Stimulated activated CD8-positive, alpha-beta memory T cell treated with anti-CD3 and anti-CD28 coated beads, Interleukin-12 subunit alpha, Interleukin-12 subunit beta, amount 100 ng/mL, for 24 hours (primary cell): ENCODE data around the gene SLC37A4.
"Not testable (repeated sequence)": the region's sequence is repeated elsewhere in the genome, so short reads cannot be mapped to it uniquely, and the experiment has no call there.

ENCODE experiments used
- DNase-seq: peaks from one replicate; pipeline ENCODE4 v3.0.0-alpha.2; 2020; ENCODE audit errors: extremely low read depth

SLC37A4 gene

DNA sequence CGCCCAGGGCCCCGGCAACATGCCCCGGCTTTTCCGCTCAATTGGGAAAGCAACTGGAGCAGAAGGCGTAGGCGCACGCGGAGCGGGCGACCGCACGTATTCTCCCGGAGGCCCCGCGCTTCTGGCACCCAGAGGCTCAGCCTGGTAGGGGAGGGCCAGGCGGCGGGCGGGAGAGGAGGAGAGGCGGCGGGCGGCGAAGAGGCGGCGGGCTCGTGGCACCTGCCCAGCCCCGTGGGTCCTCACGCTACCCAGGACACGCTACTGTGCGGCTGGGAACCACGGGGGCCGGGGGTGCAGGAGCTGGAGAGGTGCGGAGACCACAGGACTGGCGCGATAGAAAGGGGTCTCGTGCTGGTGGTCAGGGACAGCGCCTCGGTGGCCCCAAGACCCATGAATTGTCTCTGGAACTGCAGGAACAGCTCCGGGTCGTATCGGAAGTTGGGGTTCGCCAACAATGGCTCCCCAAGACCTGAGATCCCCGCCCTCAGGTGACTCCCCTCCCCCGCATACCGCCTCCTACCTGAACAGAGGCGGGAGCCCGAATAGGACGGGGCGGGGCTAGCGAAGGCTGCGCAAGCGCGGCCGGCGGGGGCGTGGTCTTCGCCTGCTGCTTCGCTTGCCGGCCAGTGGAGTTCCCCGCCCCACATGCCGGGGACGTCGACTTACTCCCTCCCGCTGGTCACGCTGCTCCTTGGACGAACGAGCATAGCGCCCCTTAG lies at the start of gene SLC37A4:
TSS of gene SLC37A4 (minus strand) at position 549 of the 719 bp plus-strand sequence.
- peak; percentile 98 for DNase-seq

DNA sequence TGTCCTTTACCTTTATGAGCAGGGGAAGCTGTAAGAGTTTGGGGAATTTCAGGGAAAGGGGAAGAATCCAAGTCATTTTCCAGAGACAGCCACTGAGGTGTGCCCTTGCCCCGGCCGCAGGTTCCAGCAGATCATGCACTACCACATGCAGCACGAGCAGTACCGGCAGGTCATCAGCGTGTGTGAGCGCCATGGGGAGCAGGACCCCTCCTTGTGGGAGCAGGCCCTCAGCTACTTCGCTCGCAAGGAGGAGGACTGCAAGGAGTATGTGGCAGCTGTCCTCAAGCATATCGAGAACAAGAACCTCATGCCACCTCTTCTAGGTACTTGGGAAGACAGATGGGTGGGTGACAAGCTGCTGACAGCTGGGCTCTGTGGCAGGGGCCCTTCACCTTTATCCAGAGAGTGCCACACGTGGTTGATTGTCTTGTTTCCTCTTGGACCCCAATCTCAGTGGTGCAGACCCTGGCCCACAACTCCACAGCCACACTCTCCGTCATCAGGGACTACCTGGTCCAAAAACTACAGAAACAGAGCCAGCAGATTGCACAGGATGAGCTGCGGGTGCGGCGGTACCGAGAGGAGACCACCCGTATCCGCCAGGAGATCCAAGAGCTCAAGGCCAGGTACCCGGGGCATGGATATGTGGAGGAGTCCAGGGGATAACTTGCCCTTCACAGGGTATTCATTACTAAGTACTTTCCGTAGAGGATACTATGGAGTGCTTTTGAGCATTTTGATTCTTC lies 48.2 kb upstream of the SLC37A4 start:
- no peak for DNase-seq

DNA sequence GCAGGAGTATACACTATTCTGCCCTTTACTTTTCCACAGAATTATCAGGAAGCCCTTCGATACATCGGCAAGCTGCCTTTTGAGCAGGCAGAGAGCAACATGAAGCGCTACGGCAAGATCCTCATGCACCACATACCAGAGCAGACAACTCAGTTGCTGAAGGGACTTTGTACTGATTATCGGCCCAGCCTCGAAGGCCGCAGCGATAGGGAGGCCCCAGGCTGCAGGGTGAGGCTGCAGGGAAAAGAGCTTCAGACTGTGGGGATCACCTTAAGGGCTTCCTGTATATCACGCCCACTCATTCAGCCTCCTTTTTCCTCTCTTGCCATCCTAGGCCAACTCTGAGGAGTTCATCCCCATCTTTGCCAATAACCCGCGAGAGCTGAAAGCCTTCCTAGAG lies 47.2 kb upstream of the SLC37A4 start:
- DNase-seq = no peak

DNA sequence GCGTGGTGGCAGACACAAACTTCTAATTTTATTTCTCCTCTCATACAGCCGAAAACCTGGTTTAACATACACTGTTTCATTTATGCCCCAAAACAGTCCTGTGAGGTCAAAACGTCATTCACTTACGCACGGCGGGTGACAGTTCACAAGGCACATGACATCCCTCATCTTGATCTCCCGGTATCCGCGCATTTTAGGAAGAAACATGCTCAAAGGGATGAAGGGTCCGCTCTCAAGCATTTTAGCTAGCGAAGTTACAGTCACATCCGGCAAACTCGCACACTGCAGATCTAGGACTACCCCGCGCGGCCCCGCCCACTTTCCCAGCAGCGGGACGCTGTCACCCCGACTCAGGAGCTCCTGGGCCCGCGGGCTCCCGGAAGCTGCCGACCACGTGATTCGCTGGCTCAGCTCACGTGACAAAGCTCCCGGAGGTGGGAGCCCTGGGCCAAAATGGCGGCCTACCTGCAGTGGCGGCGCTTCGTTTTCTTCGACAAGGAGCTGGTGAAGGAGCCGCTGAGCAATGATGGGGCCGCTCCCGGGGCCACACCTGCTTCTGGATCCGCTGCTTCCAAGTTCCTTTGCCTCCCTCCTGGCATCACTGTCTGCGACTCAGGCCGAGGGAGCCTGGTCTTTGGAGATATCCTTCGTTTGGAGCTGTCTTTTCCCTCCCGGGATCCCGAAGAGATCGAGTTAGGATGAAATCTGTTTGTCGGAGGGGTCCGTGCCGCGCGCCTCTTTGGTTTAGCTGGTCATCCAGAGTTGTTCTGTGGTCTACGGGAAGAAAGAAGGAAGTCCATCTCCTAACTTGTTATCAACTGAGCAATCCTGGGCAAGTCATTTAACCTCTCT lies 36.9 kb upstream of the SLC37A4 start, which contains the start of gene VPS11:
TSS of gene VPS11 (plus strand) at position 448 of the 852 bp plus-strand sequence. CDS start at position 454, 6 bp downstream.
- DNase-seq = peak; percentile 97

DNA sequence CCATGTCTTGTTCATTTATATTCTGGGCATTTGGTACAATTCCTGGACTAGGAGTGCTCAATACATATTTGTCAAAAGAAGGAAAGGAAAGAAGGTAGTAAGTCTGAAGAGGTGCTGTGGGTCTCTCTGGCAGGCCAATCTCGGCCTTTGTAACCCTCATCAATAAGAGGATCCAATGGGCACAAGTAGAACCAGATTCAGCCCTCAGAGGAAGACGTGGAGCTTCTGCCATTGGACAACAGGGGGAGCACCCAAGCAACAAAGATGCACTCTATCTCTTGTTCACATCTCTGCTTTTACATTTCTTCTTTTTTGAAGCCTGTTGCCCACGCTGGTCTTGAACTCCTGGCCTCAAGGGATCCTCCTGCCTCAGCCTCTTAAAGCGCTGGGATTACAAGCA lies 34.7 kb upstream of the SLC37A4 start:
- no peak for DNase-seq

DNA sequence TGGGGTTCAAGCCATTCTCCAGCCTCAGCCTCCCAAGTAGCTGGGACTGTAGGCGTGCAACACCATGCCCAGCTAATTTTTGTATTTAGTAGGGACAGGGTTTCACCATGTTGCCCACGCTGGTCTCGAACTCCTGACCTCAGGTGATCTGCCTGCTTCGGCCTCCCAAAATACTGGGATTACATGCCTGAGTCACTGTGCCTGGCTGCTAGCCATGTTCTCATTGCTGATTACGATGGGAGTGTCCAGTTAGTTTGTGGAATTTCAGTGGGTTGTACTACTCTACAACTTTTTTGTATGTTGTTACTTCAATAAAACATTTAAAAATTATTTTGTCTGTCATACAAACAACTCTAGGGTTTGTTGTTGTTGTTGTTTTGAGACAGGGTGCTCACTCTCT lies 32.1 kb upstream of the SLC37A4 start:
- no peak for DNase-seq

DNA sequence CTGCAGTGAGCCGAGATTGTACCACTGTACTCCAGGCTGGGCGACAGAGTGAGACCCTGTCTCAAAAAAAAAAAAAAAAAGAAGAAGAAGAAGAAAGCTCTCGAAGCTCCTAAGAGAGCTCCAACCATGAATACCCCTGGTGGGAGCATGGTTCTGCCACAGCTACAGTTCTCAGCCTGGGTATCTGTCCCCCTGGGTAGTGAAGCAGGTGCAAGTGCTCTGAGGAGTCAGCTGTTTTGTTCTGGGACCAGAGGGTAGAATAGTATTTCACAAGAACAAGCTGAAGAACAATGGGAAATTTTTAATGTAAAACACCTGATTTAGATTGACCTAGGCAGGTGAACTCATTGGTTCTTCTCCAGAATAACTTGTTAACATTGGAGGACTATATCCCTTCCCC lies 30.6 kb upstream of the SLC37A4 start:
- DNase-seq = no peak

DNA sequence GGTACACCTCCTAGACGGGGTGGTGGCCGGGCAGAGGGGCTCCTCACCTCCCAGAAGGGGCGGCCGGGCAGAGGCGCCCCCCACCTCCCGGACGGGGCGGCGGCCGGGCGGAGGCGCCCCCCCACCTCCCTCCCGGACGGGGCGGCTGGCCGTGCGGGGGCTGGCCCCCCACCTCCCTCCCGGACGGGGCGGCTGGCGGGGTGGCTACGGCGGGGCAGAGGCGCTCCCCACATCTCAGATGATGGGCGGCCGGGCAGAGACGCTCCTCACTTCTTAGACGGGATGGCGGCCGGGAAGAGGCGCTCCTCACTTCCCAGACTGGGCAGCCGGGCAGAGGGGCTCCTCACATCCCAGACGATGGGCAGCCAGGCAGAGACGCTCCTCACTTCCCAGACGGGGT lies 28.5 kb upstream of the SLC37A4 start:
- DNase-seq = not testable (repeated sequence)

DNA sequence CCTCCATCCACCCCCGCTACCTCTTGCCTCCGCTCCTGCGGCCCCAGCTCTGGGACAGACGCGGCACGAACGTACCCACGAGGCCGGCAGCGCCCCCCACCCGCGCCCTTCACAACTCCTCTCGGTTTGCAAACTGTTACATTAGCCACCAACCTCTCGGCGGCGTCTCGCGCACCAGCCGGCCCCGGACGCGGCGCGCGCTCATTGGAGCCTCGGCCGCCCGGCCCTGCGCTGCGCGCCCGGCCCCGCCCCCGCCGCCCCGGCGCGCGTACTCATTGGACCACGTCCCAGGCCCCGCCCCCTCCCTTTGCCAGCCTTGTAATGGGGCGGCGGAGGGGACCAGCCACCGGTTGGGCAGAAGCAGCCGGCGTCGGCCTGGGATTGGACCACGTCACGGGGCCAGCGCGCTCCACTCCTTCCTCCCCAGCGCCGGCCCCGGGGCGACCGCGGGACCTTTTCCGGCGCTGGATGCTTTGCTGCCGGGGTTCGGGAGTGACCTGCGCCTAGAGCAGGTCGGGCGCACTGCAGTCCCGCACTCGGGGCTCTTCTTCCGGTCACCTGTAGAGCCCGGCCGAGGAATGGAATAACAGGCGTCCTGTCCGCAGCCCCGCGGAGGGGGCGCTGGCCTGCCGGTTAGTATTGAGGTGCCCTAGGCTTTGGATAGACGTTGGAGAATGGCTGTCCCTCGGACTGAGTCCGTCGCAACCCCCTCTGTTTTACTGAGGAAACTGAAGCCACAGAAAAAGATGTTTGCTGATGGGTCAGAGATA lies 26.5 kb upstream of the SLC37A4 start, which contains the start of gene HYOU1:
TSS of gene HYOU1 (minus strand) at position 206 of the 770 bp plus-strand sequence. CDS start 1,045 bp downstream, outside the sequence.
- DNase-seq = peak; percentile 99

DNA sequence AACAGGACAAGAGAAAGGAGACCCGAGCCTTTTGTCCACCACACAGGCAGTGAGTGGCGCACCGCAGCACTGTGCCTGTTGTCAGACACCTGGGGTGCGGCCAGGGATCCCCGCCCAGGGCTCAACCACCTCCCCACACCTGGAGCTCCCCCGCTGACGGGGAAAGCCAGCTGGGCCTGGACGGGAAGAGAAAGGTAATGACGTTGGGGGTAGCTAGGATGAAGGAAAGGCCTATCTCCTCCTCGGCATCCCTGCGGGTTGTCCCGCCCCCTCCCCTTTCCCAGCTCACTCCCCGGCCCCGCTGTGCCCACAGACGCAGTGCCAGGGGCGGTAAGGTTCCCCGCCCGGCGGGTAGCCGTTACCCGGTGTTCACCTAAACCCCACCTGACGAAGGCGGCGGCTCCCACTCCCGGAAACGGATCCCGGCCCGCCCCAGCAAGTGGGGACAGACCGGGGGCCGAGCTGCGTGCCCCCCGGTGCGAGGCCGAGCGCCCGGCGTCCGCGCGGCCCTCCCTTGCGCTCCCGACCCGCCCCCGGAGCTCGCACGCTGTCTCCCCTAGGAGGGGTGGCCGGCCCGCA lies 25.8 kb upstream of the SLC37A4 start:
- DNase-seq = no peak

DNA sequence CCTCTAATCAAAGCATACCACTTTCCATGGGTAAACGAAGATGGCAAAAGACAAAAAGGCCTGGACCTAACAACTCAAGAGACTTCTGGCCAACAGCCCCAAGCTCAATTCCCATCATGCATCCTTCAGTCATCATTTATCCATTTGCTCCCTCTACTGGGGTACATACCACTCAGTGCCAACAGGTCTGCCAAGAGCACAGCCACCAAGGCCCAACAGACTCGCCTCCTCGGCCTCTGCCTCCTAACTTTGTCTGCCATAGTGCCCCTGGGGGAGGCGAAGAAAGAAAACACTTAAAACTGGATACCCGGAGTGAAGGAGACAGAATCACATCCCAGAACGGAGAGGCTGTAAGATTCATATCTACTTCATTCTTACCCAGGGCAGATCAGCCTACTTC lies 25.2 kb upstream of the SLC37A4 start:
- no peak for DNase-seq

DNA sequence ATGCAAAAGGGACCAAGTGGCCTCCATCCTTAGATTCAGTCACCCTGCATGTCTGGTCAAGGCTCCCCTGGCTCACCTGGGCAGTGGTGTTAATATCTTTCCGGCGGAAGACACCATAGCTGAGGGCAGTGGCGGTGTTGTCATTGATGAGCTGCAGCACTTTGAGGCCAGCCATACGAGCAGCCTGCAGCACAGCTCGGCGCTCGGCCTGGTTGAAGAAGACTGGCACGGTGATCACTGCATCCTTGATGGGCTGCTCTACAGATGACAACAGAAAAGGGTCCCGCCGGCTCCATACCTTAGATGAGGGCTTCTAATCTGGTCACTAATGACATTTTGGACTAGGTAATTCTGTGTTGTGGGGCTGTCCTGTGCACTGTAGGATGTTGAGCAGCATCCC lies 23.7 kb upstream of the SLC37A4 start:
- no peak for DNase-seq

DNA sequence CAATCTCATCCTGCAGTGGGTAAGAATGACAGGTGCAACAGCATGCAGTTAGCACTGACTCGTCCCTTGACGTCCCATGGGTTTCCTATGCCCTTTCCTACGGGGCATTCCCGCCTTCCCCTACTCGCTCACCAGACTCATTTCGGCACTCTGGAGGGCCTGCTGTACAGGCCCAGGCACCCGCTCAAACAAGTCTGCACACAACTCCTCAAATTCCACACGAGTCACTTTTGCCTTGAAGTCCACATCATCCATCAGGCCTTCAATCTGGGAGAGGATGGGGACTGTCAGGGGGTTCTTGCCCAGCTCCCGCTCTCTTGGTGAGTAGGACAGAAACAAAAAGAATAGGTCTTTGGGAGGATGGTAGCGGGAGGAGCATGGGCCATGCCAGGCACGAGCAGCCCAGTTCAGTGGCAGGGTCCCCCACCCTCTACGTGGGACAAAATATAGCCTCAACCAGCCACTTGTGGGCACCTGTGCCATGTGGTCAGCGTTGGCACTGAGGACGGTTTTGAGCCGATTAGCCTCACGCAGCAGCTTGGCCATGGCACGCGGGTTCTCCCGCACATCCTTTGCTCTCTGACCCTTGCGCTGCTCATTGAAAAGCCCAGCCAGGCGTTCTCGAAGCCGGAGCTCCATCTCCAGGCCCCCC lies 21.6 kb upstream of the SLC37A4 start:
- no peak for DNase-seq

DNA sequence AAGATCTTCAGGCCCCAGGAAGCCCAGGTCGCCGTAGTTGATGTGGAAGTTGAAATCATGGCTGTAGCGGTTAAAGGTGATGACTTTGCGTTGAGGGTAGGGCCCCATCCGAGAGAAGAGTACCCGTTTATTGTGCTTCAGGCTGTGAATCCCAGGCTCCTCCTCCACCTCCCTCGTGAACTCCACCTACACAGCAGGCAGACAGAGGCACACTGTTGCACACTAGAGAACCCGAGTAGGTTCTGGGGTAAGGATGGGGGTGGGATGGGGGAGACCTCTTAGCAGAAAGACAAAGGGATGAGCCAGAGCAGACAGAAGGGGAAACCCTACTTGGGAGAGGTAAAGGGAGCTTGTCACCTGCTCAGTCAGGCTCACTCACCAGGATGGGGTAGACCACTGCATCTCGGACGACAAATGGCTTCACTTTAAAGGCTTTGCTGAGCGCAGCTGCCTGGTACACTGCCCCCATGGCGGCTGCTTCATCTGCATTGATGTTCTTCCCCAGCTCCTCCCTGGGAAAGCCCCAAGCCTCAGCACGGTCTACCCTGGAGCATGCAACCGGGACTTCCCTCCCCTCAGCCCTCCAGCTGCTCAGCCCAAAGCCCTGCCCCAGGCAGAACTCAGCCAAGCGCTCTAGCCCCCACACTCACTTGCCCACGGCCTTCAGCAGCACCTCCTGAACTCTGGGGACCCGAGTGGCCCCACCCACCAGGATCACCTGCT lies 20.9 kb upstream of the SLC37A4 start:
- no peak for DNase-seq

DNA sequence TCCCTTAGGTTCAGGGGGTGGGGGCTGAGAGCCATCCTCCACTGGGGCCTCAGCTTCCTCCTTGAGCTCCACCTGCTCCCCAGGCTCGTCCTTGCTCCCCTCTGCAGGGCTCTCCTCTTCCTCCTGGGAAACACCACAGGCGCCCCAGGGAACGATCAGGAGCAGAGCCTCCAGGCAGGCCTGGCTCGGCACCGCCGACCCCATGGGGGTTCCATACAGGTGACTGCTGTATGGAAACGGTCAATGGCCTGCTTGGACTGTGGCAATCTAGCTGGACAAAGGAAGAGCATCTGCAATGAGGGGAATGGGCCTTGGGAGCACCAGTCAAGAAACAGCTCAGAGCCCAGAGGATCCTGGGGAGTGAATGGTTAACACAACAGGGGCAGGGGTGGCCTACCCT lies 18.4 kb upstream of the SLC37A4 start:
- no peak for DNase-seq

DNA sequence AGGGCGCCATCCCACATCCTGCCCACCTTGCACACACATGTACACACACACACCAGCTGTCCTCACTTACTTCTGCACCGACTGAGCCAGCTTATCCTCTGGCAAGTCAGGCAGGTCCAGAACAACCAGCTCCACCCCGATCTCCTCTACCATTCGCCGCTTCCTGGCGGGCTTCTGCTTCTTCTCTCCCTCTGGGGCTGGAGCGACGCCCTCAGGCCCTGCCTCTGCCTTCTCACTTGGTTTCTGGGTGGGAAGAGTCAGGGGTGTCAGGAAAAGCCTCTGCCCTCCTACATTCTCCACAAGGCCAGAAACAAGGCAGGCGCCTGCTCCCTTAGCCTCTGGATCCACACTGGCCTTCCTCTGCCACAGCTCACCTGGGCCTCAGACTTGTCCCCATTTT lies 18.0 kb upstream of the SLC37A4 start:
- no peak for DNase-seq

DNA sequence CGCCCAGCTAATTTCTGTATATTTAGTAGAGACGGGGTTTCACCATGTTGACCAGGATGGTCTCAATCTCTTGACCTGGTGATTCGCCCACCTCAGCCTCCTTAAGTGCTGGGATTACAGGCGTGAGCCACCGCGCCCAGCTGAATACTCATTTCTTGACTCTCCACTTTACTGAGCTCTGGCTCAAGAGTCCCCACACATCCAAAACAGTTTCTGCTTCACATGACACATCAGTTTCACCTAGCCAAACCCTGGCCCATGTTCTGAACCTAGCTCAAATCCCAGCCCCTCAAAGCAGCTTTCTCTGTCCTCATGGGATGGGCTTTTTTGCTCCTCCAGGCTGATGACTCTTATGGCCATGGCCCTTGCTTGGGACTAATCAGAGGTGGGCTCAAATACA lies 16.5 kb upstream of the SLC37A4 start:
- no peak for DNase-seq

DNA sequence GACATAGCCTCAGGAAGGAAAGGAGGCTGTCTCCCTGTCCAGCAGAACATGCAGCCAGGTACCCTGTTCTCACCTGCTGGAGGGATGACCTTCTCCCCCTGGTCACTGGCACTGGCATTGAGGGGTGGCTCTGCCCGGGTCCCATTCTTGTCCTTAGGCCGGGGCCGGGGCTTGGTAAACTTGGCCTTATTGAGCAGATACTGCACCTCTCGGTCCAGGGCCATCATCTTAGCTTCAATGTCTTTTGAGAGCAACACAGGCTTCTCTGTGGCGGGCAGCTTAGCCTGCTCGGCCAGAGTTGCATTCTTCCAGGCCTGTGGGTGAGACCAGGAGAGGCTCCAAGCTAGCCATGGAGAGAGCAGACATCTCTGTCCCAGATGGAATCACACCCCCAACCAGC lies 15.8 kb upstream of the SLC37A4 start:
- DNase-seq = no peak

DNA sequence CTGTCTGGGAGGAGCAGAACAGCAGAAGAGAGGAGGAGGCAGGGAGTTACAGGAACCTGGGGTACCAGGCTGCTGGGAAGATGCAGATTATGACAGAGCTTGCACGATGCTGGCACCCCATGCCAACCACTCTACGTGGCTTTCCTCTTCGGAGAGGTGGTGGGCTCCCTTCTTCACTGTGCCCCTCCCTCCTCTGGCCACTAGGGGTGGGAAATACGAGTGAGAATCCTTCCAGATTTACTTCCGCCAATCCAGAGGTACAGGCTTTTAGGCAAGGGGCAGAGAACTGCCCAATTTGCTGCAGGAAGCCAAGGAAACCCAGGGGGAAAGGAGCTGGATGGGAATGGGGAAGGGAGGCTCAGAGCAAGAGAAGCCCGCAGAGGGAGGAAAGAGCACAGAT lies 14.0 kb upstream of the SLC37A4 start:
- DNase-seq = no peak

DNA sequence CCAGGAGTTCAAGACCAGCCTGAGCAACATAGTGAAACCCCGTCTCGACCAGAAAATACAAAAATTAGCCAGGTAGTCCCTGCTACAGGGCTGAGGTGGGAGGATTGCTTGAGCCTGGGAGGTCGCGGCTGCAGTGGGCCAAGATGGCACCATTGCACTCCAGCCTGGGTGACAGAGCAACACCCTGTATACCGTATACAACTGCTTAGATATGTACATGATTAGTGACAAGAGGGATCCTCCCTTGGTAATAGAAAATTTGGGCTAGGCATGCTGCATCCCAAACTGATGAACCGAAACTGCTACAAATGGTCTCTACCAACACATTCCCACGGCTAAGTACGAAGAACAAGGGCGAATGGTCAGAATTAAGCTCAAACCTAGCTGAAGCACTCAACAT lies 12.2 kb upstream of the SLC37A4 start:
- DNase-seq = no peak
